HL-60 (cell line): Measurements from ENCODE around the gene PMEPA1.

ENCODE experiments used
- CTCF ChIP-seq: IDR thresholded peaks from one replicate; pipeline ENCODE4 v1.5.1; 2011; ENCODE audit warnings: low read length, control low read depth, inconsistent platforms; ENCODE audit not compliant: insufficient read depth
- GABPA ChIP-seq: IDR thresholded peaks from 2 replicates; pipeline ENCODE4 v1.6.1; 2012; ENCODE audit warnings: low read depth
- POLR2AphosphoS5 ChIP-seq: IDR thresholded peaks from 2 replicates; pipeline ENCODE4 v1.6.1; 2012; ENCODE audit warnings: low read depth
- SPI1 ChIP-seq: IDR thresholded peaks from 2 replicates; pipeline ENCODE4 v1.6.1; 2012; ENCODE audit warnings: low read depth, mild to moderate bottlenecking, borderline replicate concordance

DNA sequence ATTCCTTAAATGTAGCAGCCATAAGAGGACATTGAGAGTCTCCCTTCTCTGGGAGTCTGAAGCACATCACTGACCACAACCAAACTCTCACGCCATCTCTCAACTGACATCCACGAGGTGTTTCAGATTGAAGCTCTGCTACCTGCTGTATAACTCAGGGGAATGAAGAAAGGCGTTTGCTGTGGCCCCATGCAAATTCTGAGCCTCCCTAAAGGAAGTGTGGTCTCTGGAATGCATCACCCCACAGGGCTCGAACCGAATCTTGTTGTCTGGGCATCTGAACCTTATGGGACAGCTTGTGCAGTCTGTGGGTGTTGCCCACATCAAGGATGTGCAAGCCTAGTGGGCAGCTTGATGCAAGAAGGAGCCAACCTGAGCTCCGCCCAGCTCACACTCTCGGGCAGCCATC is 10.9 kb downstream of the PMEPA1 start:
- TF ChIP-seq CTCF (no peak), GABPA (no peak), SPI1 (no peak), POLR2AphosphoS5 (no peak)
